Lower leg skin (tissue), 3 donors: Measurements from ENCODE around the gene FAM174C.

Experiments used
- CTCF ChIP-seq, 3 donors: fragments of 450-650 bp; IDR thresholded peaks; one replicate each; pipeline ENCODE4 v1.5.1; 2016; ENCODE audit warnings: antibody characterized with exemption in 3 of 3, mild to moderate bottlenecking in 3 of 3, moderate library complexity in 2 of 3
- POLR2A ChIP-seq, 2 donors: fragments of 450-650 bp; IDR thresholded peaks; one replicate each; pipeline ENCODE4 v1.6.1; 2016 to 2017; ENCODE audit warnings: antibody characterized with exemption in 2 of 2, mild to moderate bottlenecking in 1 of 2, moderate library complexity in 1 of 2

- TF ChIP-seq CTCF (IDR thresholded peaks at IDR 0.05) (no peak), POLR2A (IDR thresholded peaks at IDR 0.05) (no peak)
Observed at GRCh38 chr19:1307320-1307719, 32.0 kb downstream of the FAM174C start.
